ENCODE data around the gene OR6B2. TPM values are rescaled to one million over a fixed set of nuclear protein-coding genes. Genes with fewer than 3 reads are reported as not detected.

Gene OR6B2
- total and polyA plus RNA-seq, 8 donors, result not detected

DNA sequence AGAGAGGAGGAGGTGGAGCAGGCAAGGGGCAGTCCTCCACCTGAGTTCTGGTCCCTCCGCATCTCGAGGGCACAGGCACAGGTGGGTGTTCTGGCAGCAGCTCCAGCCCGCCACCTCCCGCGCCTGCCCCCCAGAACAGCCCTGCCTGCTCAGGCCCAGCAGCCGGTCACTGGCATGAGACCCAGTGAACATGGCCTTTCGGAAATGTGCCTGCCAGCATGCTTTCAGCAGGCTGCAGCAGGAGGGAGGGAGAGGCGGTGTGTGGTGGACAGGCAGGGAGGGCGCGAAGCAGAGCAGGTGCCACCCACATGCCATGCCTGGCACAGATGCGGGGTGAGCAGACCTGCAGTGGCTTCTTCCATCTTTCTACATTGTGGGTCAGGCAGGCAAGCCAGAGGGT, 26.4 kb upstream of the OR6B2 start:
- Histone ChIP-seq H3K9me3 (no peaks in the 10 kb centered on the region), H3K4me3 (no peak overlapping the region), H3K27ac (no peak overlapping the region), H3K4me1 (no peaks in the 10 kb centered on the region), H3K36me3 (no peaks in the 10 kb centered on the region), H3K27me3 (peaks cover 0 to 11% (median 0%) of the 10 kb centered on the region in 4 donors)
- no peak for FAIRE-seq
- intact Hi-C loops (cut with DNase I), result loop anchor here in 1 of 3 donors (5.0 kb wide), 1 partner anchor 91 kb away; no protein-coding TSS in a partner anchor
- WGBS, 2 donors, result 58 to 73% methylated on average over 10 to 11 of the region's 11 CpGs
- DNase-seq, result no peak
- ATAC-seq, result no peak
- TF ChIP-seq CTCF (IDR thresholded peaks at IDR 0.05), result no peak

DNA sequence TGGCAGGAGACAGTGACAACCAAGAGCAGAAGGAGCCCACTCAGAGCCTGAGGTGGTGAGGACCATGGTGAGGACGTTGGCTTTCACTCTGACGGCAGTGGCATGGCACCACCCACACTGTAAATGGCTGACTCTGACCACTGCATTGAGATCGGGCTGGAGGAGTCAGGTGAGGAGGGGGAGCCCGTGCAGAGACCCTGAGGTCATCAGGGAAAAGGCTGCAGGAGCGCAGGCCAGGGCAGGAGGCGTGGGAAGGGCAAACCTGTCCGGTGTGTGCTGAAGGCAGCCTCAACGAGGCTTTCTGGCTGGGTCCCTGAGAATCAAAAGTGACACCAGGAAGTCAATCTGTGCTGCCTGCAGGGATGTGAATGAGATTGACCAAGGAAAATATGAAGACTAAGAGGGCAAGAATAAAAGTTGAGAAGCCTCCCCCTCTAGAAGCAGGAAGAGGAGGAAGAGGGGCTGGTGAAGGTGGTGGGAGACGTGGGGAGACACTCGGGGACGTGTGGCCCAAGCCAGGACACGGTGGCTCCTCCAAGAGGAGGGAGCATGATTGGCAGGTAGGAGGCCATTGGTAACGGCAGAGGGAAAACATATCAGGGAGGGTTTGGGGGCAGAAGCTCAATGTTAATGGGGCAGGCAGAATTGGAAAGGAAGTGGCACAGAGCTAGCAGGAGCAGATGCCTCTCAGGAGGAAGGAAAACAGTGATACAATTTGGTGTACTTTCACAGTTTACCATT, 25.1 kb upstream of the OR6B2 start:
- DNase-seq (no peak), FAIRE-seq (no peak), ATAC-seq (no peak)
- Histone ChIP-seq H3K36me3 (no peaks in the 10 kb centered on the region), H3K27ac (no peak overlapping the region), H3K27me3 (peaks cover 0 to 11% (median 0%) of the 10 kb centered on the region in 4 donors), H3K4me3 (no peak overlapping the region), H3K9me3 (no peaks in the 10 kb centered on the region), H3K4me1 (no peaks in the 10 kb centered on the region)
- WGBS, 2 donors, result 14 to 18% methylated on average over 13 of the region's 13 CpGs
- TF ChIP-seq CTCF (IDR thresholded peaks at IDR 0.05), result no peak
- intact Hi-C loops (cut with DNase I), result loop anchor here in 1 of 3 donors (5.0 kb wide), 1 partner anchor 92 kb away; no protein-coding TSS in a partner anchor

GRCh38 chr2:240053173-240054155, 23.2 kb upstream of the OR6B2 start, which contains the start of gene OR6B3:
OR6B3 (minus strand) TSS chr2:240053521.
- no peak within 1 kb of the TSS for H3K27ac ChIP-seq
- intact Hi-C loops (cut with DNase I), result no loop called here
- ATAC-seq (no peak), DNase-seq (no peak), FAIRE-seq (no peak)
- no peak for TF ChIP-seq CTCF (IDR thresholded peaks at IDR 0.05)
- 29 to 39% methylated on average over 28 of the region's 28 CpGs for WGBS, 2 donors
- no peaks in the 10 kb centered on the region for H3K36me3 ChIP-seq
- no peaks in the 10 kb centered on the region for H3K4me1 ChIP-seq
- H3K4me3 ChIP-seq, result no peak within 1 kb of the TSS
- no peaks in the 10 kb centered on the region for H3K9me3 ChIP-seq
- peaks cover 0 to 11% (median 0%) of the 10 kb centered on the region in 4 donors for H3K27me3 ChIP-seq

GRCh38 chr2:240052524-240052923, 22.3 kb upstream of the OR6B2 start:
- Histone ChIP-seq H3K4me3 (no peak overlapping the region), H3K9me3 (no peaks in the 10 kb centered on the region), H3K36me3 (no peaks in the 10 kb centered on the region), H3K27me3 (peaks cover 0 to 11% (median 0%) of the 10 kb centered on the region in 4 donors), H3K27ac (no peak overlapping the region), H3K4me1 (no peaks in the 10 kb centered on the region)
- no peak for TF ChIP-seq CTCF (IDR thresholded peaks at IDR 0.05)
- no peak for DNase-seq
- 70 to 81% methylated on average over 12 of the region's 12 CpGs for WGBS, 2 donors
- no peak for ATAC-seq
- FAIRE-seq, result no peak
- intact Hi-C loops (cut with DNase I), result no loop called here
